Thyroid gland (tissue), 4 donors: ENCODE measurements around the gene DVL1. TPM values are rescaled to one million over a fixed set of nuclear protein-coding genes. Genes with fewer than 3 reads are reported as not detected.
"Not testable (repeated sequence)": the region's sequence is repeated elsewhere in the genome, so short reads cannot be mapped to it uniquely, and the experiment has no call there.

Experiments
- DNase-seq, 2 donors: peaks; one replicate each; pipeline ENCODE4 v3.0.0-alpha.2; 2019
- H3K27ac ChIP-seq, 3 donors: fragments of 200-600 bp; sonication (generic); 1 replicate in 2 of 3; 2 replicates in 1 of 3; pipeline ENCODE4 v1.5.1; 2016 to 2019; ENCODE audit warnings: mild to moderate bottlenecking in 1 of 3, moderate library complexity in 1 of 3
- H3K27me3 ChIP-seq: fragments of 200-600 bp; sonication (generic); one replicate; pipeline ENCODE4 v1.5.1; 2019
- H3K36me3 ChIP-seq, 2 donors: fragments of 200-600 bp; sonication (generic); one replicate each; pipeline ENCODE4 v1.5.1; 2016 to 2019
- H3K4me1 ChIP-seq, 2 donors: fragments of 200-600 bp; sonication (generic); one replicate each; pipeline ENCODE4 v1.5.1; 2017 to 2019
- H3K4me3 ChIP-seq, 3 donors: fragments of 200-600 bp; sonication (generic); replicated peaks in 1 of 3; 1 replicate in 2 of 3; 2 replicates in 1 of 3; pipeline ENCODE4 v1.5.1; 2016; ENCODE audit warnings: mild to moderate bottlenecking in 1 of 3
- H3K9me3 ChIP-seq: fragments of 200-600 bp; sonication (generic); one replicate; pipeline ENCODE4 v1.5.1; 2017
- CTCF ChIP-seq, 6 experiments: fragments of 200-600 bp in 3 of 6; fragments of 450-650 bp in 3 of 6; sonication (generic) in 3 of 6; IDR thresholded peaks; one replicate each; pipeline ENCODE4 v1.5.1; 2016 to 2019; ENCODE audit warnings: antibody characterized with exemption in 6 of 6, mild to moderate bottlenecking in 2 of 6, inconsistent platforms in 1 of 6, moderate library complexity in 1 of 6
- POLR2A ChIP-seq, 2 donors: fragments of 450-650 bp; IDR thresholded peaks; one replicate each; pipeline ENCODE4 v1.6.1; 2017; ENCODE audit warnings: antibody characterized with exemption in 2 of 2, mild to moderate bottlenecking in 2 of 2, moderate library complexity in 1 of 2
- WGBS, 2 donors: methylation state at CpG; one replicate each; pipeline ENCODE4 v1.1.5; 2017; 5-methylcytosine and 5-hydroxymethylcytosine counted together
- intact Hi-C: fragments of 100-400 bp; cut with DNase I; formaldehyde crosslinking; loops from one replicate; pipeline ENCODE4 v1.15.1; 2023
- total RNA-seq, 4 donors: library from RNA; depleted of rRNA; stranded (reverse); fragments of >200 nt; gene quantifications; one replicate each; pipeline ENCODE4 v1.2.3, GENCODE V29; 2016

The DVL1 gene
- total RNA-seq, 4 donors from 2014 or later, result 46.6 to 79.4 (median 61.7) TPM

DNA sequence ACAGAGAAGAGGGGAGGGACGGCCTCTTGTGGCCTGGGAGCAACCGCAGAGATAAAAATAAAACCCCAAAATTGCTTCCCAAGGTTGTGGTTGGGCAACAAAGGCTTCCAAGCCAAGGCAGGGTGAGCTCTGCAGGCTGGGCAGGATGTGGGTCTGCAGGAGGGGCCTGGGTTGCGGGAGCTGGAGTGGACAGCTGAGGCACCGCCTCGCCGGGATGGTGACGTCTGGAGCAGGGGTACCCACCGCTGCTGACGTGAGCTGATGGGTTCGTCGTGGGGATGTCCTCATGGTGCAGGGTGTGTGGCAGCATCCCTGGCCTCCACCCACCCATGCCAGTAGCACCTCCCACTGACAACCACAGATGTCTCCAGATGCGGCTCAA lies 22.1 kb upstream of the DVL1 start:
- H3K27ac ChIP-seq, result no peak overlapping the region
- DNase-seq, result no peak
- H3K9me3 ChIP-seq, result no peaks in the 10 kb centered on the region
- no peak overlapping the region for H3K4me3 ChIP-seq
- no peak for TF ChIP-seq CTCF (IDR thresholded peaks at IDR 0.05)
- TF ChIP-seq POLR2A (IDR thresholded peaks at IDR 0.05), result no peak
- peaks cover 0 to 4% of the 10 kb centered on the region in 2 donors for H3K36me3 ChIP-seq
- peaks cover 23 to 25% of the 10 kb centered on the region in 2 donors for H3K4me1 ChIP-seq
- H3K27me3 ChIP-seq, result no peaks in the 10 kb centered on the region
- intact Hi-C loops, result loop anchor here (10.0 kb wide), 1 partner anchor 257 kb away; the partner anchor contains the start of gene C1orf159
- WGBS, 2 donors, result 70 to 82% methylated on average over 10 to 12 of the region's 12 CpGs

DNA sequence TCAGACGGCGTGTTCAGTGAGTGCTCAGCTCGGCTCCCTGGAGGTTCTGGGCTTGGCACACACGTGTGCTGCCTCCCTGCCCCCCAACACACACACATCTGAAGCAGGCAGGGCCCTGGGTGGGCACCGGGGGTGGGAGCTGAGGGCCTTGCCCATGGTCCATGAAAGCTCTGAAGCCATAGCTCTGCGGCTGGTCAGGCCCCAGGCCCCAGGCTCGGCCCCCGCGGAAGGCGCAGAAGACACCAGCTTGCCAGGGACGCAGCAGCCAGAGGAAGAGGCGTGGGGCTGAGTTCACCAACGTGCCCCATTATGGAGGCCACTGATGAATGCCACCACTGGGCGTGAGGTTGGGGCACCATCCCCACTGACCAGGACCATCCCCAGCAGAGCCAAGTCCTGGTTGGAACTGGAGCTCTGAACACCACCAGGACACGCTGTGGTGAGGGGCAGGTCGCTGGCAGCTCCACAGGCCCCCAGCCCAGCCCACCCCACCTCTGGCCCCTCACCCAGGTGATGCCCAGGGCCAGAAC lies 21.6 kb upstream of the DVL1 start:
- Histone ChIP-seq H3K36me3 (peaks cover 0 to 4% of the 10 kb centered on the region in 2 donors), H3K27me3 (no peaks in the 10 kb centered on the region), H3K9me3 (no peaks in the 10 kb centered on the region), H3K4me3 (no peak overlapping the region), H3K27ac (no peak overlapping the region), H3K4me1 (peaks cover 20 to 25% of the 10 kb centered on the region in 2 donors)
- DNase-seq, result no peak
- intact Hi-C loops, result loop anchor here (10.0 kb wide), 1 partner anchor 256 kb away; the partner anchor contains the start of gene C1orf159
- WGBS, 2 donors, result 78 to 87% methylated on average over 6 to 12 of the region's 16 CpGs
- no peak for TF ChIP-seq CTCF (IDR thresholded peaks at IDR 0.05)
- TF ChIP-seq POLR2A (IDR thresholded peaks at IDR 0.05), result no peak

GRCh38 chr1:1370094-1370493 lies 20.9 kb upstream of the DVL1 start:
- not testable (repeated sequence) for H3K9me3 ChIP-seq, H3K4me3 ChIP-seq, DNase-seq, H3K27me3 ChIP-seq, H3K36me3 ChIP-seq, H3K27ac ChIP-seq
- WGBS, 2 donors, result 92 to 96% methylated on average over 14 of the region's 14 CpGs
- intact Hi-C loops, result loop anchor here (10.0 kb wide), 1 partner anchor 255 kb away; the partner anchor contains the start of gene C1orf159
- peaks cover 18 to 25% of the 10 kb centered on the region in 2 donors for H3K4me1 ChIP-seq

DNA sequence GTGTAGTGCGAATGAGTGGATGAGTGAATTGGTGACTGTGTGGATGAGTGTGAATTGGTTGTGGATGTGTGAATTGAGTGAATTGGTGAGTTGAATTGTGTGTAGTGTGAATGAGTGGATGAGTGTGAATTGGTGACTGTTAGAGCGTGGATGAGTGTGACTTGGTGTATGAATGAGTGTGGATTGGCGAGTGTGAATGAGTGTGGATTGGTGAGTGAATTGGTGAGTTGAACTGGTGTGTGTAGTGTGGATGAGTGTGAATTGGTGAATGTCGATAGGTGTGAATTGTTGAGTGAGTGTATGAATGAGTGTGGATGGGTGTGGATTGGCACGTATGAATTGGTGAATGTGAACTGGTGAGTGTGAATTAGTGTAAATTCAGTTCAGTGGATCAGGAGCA lies 18.1 kb upstream of the DVL1 start:
- Histone ChIP-seq H3K27ac (no peak overlapping the region), H3K36me3 (no peaks in the 10 kb centered on the region), H3K4me3 (no peak overlapping the region), H3K27me3 (no peaks in the 10 kb centered on the region), H3K9me3 (no peaks in the 10 kb centered on the region), H3K4me1 (peaks cover 8 to 9% of the 10 kb centered on the region in 2 donors)
- WGBS, 2 donors, result 96 to 97% methylated on average over 5 of the region's 5 CpGs
- DNase-seq, result no peak
- intact Hi-C loops, result no loop called here
- no peak for TF ChIP-seq CTCF (IDR thresholded peaks at IDR 0.05)
- no peak for TF ChIP-seq POLR2A (IDR thresholded peaks at IDR 0.05)

DNA sequence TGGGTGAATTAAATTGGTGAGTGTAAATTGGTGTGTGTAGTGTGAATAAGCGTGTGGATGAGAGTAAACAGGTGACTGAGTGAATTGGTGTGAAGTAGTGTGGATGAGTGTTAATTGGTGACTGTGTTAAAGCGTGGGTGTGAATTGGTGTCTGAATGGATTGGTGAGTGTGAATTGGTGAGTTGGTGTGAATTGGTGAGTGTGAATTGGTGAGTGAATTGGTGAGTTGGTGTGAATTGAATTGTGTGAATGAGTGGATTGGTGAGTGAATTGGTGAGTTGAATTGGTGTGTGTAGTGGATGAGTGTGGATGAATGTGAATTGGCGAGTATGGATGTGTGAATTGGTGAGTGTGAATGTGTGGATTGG lies 17.5 kb upstream of the DVL1 start:
- 94 to 97% methylated on average over 3 of the region's 3 CpGs for WGBS, 2 donors
- TF ChIP-seq POLR2A (IDR thresholded peaks at IDR 0.05) (no peak), CTCF (IDR thresholded peaks at IDR 0.05) (no peak)
- Histone ChIP-seq H3K4me3 (no peak overlapping the region), H3K27ac (no peak overlapping the region), H3K9me3 (no peaks in the 10 kb centered on the region), H3K4me1 (peaks cover 2% of the 10 kb centered on the region in 2 donors), H3K27me3 (no peaks in the 10 kb centered on the region), H3K36me3 (no peaks in the 10 kb centered on the region)
- intact Hi-C loops, result no loop called here
- no peak for DNase-seq
